ENCODE results near the gene GFY. TPM values are rescaled to one million over a fixed set of nuclear protein-coding genes. Genes with fewer than 3 reads are reported as not detected.
A peak's percentile ranks its signal among the peaks of the same experiment; 100 is the strongest.

The GFY gene
- total and polyA plus RNA-seq, 2 experiments from 2014 or later: 1.8 to 8.4 TPM

DNA sequence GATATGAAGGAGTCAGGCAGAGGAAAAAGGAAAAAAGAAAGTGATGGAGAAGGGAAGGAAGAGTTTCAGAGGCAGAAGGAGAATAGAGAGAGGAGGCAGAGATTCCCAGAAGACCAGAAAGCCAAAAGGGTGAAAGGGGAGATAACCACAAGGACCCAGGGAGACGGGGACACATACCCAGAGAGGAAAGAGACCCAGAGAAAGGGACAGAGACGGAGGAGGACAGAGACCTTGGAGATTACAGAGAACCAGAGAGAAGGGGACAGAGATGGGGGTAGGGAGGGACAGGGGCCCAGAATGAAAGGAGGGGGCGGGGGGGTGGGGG is 3.3 kb upstream of the GFY start:
- TF ChIP-seq, protein P1, sequence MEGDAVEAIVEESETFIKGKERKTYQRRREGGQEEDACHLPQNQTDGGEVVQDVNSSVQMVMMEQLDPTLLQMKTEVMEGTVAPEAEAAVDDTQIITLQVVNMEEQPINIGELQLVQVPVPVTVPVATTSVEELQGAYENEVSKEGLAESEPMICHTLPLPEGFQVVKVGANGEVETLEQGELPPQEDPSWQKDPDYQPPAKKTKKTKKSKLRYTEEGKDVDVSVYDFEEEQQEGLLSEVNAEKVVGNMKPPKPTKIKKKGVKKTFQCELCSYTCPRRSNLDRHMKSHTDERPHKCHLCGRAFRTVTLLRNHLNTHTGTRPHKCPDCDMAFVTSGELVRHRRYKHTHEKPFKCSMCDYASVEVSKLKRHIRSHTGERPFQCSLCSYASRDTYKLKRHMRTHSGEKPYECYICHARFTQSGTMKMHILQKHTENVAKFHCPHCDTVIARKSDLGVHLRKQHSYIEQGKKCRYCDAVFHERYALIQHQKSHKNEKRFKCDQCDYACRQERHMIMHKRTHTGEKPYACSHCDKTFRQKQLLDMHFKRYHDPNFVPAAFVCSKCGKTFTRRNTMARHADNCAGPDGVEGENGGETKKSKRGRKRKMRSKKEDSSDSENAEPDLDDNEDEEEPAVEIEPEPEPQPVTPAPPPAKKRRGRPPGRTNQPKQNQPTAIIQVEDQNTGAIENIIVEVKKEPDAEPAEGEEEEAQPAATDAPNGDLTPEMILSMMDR (IDR thresholded peaks at IDR 0.05; ENCODE audit: low read depth, low read length): no peak
- no peaks in the 10 kb centered on the region for H3K36me3 ChIP-seq
- H3K27me3 ChIP-seq: peaks cover 53% of the 10 kb centered on the region
- no peak overlapping the region for H3K4me3 ChIP-seq
- H3K4me1 ChIP-seq (ENCODE audit: low read depth): peaks cover 15% of the 10 kb centered on the region
- H3K27ac ChIP-seq: no peak overlapping the region
- DNase-seq (ENCODE audit: low read depth in 1 of 2, low spot score in 1 of 2): no peak
- no peaks in the 10 kb centered on the region for H3K9me3 ChIP-seq (ENCODE audit: low read depth)

DNA sequence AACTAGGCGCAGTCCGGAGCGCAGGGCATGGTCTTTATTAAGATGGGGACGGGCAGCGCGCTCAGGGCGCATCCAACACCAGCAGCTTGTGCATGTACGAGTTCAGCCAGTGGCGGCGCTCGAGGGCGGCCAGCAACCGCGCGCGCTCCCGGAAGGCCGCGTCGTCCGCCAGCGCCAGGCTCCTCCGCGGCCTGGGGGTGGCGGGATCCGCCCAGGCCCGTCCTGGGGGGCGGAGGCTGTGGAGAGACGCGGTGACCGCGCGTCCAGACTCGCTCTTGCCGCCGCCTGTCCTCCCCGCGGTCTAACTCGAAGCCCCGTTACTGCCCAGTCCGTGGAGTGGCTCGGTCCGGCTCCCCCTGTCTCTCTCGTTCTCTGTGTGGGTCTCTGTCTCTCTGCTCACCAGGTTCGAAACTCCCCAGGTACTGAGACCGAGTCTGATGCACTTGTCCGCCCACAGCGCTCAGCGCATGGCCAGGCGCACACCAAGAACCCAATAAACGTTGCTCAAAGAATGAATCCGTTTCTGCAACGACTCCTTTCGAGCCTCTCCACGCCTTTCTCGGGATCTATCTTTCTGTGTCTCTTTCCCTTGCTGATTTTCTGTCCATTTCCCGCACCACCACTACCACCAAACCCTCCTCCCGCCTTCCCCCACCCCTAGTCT is 2.6 kb upstream of the GFY start:
- Histone ChIP-seq H3K27me3 (peaks cover 60% of the 10 kb centered on the region), H3K27ac (no peak overlapping the region), H3K4me1 (ENCODE audit: low read depth) (peaks cover 15% of the 10 kb centered on the region), H3K4me3 (peak overlapping the region; percentile 14), H3K36me3 (no peaks in the 10 kb centered on the region), H3K9me3 (ENCODE audit: low read depth) (no peaks in the 10 kb centered on the region)
- peak; percentile 46 to 85 for DNase-seq (ENCODE audit: low read depth in 1 of 2, low spot score in 1 of 2)
- TF ChIP-seq, protein P1 (IDR thresholded peaks at IDR 0.05; ENCODE audit: low read depth, low read length): peak; percentile 40

DNA sequence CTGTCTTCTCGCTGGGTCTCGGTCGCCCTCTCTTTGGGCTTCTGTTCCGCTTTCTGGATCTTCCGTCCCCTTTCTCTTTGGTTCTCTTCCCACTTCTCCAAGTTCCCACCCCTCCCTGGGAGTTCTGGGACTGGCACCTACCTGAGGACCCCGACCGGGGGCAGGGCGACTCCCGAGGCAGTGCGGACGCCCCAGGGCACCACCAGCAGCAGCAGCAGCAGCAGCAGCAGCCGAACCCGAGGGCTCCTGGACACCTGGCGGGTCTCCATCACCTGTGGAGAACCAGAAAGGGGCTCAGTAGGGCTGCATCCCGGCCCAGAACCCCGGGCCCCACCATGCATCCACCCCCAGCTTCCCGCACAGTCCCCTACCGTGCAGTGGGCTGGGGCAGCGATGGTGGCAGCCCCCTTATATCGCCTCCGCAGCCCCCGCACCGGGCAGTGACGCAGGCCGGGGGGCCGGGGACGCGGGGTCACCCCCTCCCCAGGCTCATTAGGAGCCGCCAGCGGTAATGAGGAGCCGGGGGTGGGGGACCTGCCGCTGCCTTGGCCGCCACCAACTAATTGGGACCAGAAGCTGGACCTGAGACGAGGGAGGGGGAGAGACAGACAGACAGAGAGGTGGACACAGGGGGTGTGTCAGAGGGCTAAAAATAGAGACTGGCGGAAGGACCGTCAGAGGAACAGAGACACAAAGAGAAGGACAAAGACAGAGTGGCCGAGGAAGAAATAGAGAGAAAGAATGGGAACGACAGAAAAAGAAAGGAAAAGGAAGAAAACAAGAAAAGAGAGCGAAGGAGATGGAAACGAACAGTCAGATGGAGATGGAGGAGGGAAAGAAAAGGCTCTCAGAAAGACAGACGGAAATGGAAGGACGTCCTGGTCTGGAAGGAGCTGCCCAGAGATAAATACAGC is 1.9 kb upstream of the GFY start, which contains the start of gene PTH2:
PTH2 (minus strand) TSS at position 371 of the 914 bp plus-strand sequence; CDS start at position 269, 102 bp downstream.
- H3K27me3 ChIP-seq: peaks cover 68% of the 10 kb centered on the region
- no peak within 1 kb of the TSS for H3K27ac ChIP-seq
- DNase-seq (ENCODE audit: low read depth in 1 of 2, low spot score in 1 of 2): no peak
- peaks cover 20% of the 10 kb centered on the region for H3K4me1 ChIP-seq (ENCODE audit: low read depth)
- H3K9me3 ChIP-seq (ENCODE audit: low read depth): no peaks in the 10 kb centered on the region
- peak within 1 kb of the TSS; percentile 14 for H3K4me3 ChIP-seq
- no peaks in the 10 kb centered on the region for H3K36me3 ChIP-seq
- TF ChIP-seq, protein P1 (IDR thresholded peaks at IDR 0.05; ENCODE audit: low read depth, low read length): no peak

DNA sequence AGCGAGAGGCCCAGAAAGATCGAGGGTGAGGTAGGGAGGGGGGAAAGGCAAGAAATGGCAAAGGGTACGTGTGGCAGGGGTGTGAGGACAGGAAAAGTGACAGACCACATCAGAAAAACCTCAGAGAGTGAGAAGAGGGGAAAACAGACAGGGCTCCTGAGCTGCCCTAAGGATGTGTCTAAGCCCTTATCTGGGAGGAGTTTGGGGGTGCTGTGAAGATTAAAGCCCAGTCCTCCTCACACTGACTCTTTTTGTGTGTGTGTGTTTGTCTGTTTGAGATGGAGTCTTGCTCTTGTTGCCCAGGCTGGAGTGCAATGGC is 1.2 kb upstream of the GFY start:
- no peak overlapping the region for H3K27ac ChIP-seq
- H3K27me3 ChIP-seq: peaks cover 74% of the 10 kb centered on the region
- TF ChIP-seq, protein P1 (IDR thresholded peaks at IDR 0.05; ENCODE audit: low read depth, low read length): no peak
- H3K9me3 ChIP-seq (ENCODE audit: low read depth): no peaks in the 10 kb centered on the region
- H3K36me3 ChIP-seq: no peaks in the 10 kb centered on the region
- peak overlapping the region; percentile 14 for H3K4me3 ChIP-seq
- DNase-seq (ENCODE audit: low read depth in 1 of 2, low spot score in 1 of 2): no peak
- H3K4me1 ChIP-seq (ENCODE audit: low read depth): peaks cover 20% of the 10 kb centered on the region

DNA sequence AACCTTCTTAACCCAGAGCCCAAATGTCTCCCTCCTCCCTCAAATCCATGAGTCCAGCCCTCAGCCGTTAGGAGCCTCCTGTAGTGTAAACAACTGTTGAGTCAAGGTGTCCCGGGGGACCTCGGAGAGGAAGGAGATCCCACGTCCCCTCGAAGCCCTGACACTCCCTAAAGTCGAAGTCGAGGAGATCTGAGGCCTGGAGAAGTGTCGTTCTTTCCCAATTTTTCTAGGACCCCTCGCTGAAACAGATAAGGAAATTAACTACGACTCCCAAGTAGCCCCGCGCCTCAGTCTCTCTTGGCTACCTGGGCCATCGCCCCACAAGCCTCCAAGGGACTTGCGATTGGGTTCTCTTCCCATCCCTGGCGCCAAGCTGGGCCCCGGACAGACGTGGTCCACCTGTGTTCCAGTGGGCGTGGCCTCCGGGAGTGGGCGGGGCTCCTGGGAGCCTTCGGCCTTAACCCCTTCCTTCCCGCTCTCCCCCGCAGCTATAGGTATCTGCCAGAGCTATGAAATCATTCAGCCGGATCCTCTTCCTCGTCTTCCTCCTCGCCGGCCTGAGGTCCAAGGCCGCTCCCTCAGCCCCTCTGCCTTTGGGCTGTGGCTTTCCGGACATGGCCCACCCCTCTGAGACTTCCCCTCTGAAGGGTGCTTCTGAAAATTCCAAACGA is 869 bp downstream of the GFY start:
- TF ChIP-seq, protein P1 (IDR thresholded peaks at IDR 0.05; ENCODE audit: low read depth, low read length): no peak
- H3K36me3 ChIP-seq: no peaks in the 10 kb centered on the region
- no peak overlapping the region for H3K4me3 ChIP-seq
- DNase-seq (ENCODE audit: low read depth in 1 of 2, low spot score in 1 of 2): peak in 1 of 2 donors; percentile 60
- H3K4me1 ChIP-seq (ENCODE audit: low read depth): peaks cover 20% of the 10 kb centered on the region
- peaks cover 78% of the 10 kb centered on the region for H3K27me3 ChIP-seq
- H3K27ac ChIP-seq: no peak overlapping the region
- no peaks in the 10 kb centered on the region for H3K9me3 ChIP-seq (ENCODE audit: low read depth)
